Measurements from ENCODE around the gene MYO7A. TPM values are rescaled to one million over a fixed set of nuclear protein-coding genes. Genes with fewer than 3 reads are reported as not detected.

The MYO7A gene
- total RNA-seq, 1 donor: under 0.01 TPM

GRCh38 chr11:77250881-77251640 is 123.0 kb downstream of the MYO7A start:
- Histone ChIP-seq H3K27me3 (ENCODE audit: insufficient read depth, low read length) (no peaks in the 10 kb centered on the region), H3K36me3 (ENCODE audit: insufficient read depth, low read length) (no peaks in the 10 kb centered on the region), H3K4me3 (ENCODE audit: insufficient read depth, low read length) (no peak overlapping the region), H2AFZ (ENCODE audit: low read length) (no peak overlapping the region), H4K20me1 (ENCODE audit: insufficient read depth, low read length) (no peaks in the 10 kb centered on the region), H3K79me2 (ENCODE audit: insufficient read depth, low read length) (no peaks in the 10 kb centered on the region), H3K4me1 (ENCODE audit: insufficient read depth, low read length) (peaks cover 4% of the 10 kb centered on the region), H3K27ac (ENCODE audit: low read depth, low read length) (no peak overlapping the region), H3K9me3 (ENCODE audit: low read depth, low read length) (no peaks in the 10 kb centered on the region), H3K4me2 (ENCODE audit: insufficient read depth, low read length) (peak overlapping the region; percentile 25)
- TF ChIP-seq CTCF (IDR thresholded peaks at IDR 0.05; ENCODE audit: extremely low read depth, low read depth, low read length): no peak
- DNase-seq (ENCODE audit: insufficient read length, low spot score, missing footprints): no peak

- no peaks in the 10 kb centered on the region for H3K79me2 ChIP-seq (ENCODE audit: insufficient read depth, low read length)
- H3K27me3 ChIP-seq (ENCODE audit: insufficient read depth, low read length): no peaks in the 10 kb centered on the region
- no peak overlapping the region for H3K4me3 ChIP-seq (ENCODE audit: insufficient read depth, low read length)
- H3K9me3 ChIP-seq (ENCODE audit: low read depth, low read length): no peaks in the 10 kb centered on the region
- H3K36me3 ChIP-seq (ENCODE audit: insufficient read depth, low read length): no peaks in the 10 kb centered on the region
- H3K4me2 ChIP-seq (ENCODE audit: insufficient read depth, low read length): no peak overlapping the region
- no peaks in the 10 kb centered on the region for H4K20me1 ChIP-seq (ENCODE audit: insufficient read depth, low read length)
- H2AFZ ChIP-seq (ENCODE audit: low read length): no peak overlapping the region
- H3K4me1 ChIP-seq (ENCODE audit: insufficient read depth, low read length): peaks cover 4% of the 10 kb centered on the region
- H3K27ac ChIP-seq (ENCODE audit: low read depth, low read length): no peak overlapping the region
- no peak for TF ChIP-seq CTCF (IDR thresholded peaks at IDR 0.05; ENCODE audit: extremely low read depth, low read depth, low read length)
- no peak for DNase-seq (ENCODE audit: insufficient read length, low spot score, missing footprints)
Measured at GRCh38 chr11:77252555-77253270, 124.7 kb downstream of the MYO7A start.

- Histone ChIP-seq H3K36me3 (ENCODE audit: insufficient read depth, low read length) (no peaks in the 10 kb centered on the region), H3K4me2 (ENCODE audit: insufficient read depth, low read length) (no peak overlapping the region), H3K79me2 (ENCODE audit: insufficient read depth, low read length) (no peaks in the 10 kb centered on the region), H3K4me1 (ENCODE audit: insufficient read depth, low read length) (peaks cover 4% of the 10 kb centered on the region), H3K27ac (ENCODE audit: low read depth, low read length) (no peak overlapping the region), H4K20me1 (ENCODE audit: insufficient read depth, low read length) (no peaks in the 10 kb centered on the region), H3K4me3 (ENCODE audit: insufficient read depth, low read length) (no peak overlapping the region), H3K27me3 (ENCODE audit: insufficient read depth, low read length) (no peaks in the 10 kb centered on the region), H3K9me3 (ENCODE audit: low read depth, low read length) (no peaks in the 10 kb centered on the region), H2AFZ (ENCODE audit: low read length) (no peak overlapping the region)
- DNase-seq (ENCODE audit: insufficient read length, low spot score, missing footprints): no peak
- TF ChIP-seq CTCF (IDR thresholded peaks at IDR 0.05; ENCODE audit: extremely low read depth, low read depth, low read length): no peak
Measured at GRCh38 chr11:77253690-77254089, 125.6 kb downstream of the MYO7A start.

GRCh38 chr11:77259641-77260040 is 131.6 kb downstream of the MYO7A start:
- Histone ChIP-seq H3K9me3 (ENCODE audit: low read depth, low read length) (peaks cover 8% of the 10 kb centered on the region), H3K79me2 (ENCODE audit: insufficient read depth, low read length) (no peaks in the 10 kb centered on the region), H3K27me3 (ENCODE audit: insufficient read depth, low read length) (no peaks in the 10 kb centered on the region), H3K4me3 (ENCODE audit: insufficient read depth, low read length) (no peak overlapping the region), H4K20me1 (ENCODE audit: insufficient read depth, low read length) (no peaks in the 10 kb centered on the region), H3K36me3 (ENCODE audit: insufficient read depth, low read length) (no peaks in the 10 kb centered on the region), H3K4me2 (ENCODE audit: insufficient read depth, low read length) (no peak overlapping the region), H2AFZ (ENCODE audit: low read length) (no peak overlapping the region), H3K4me1 (ENCODE audit: insufficient read depth, low read length) (peaks cover 12% of the 10 kb centered on the region), H3K27ac (ENCODE audit: low read depth, low read length) (no peak overlapping the region)
- no peak for TF ChIP-seq CTCF (IDR thresholded peaks at IDR 0.05; ENCODE audit: extremely low read depth, low read depth, low read length)
- DNase-seq (ENCODE audit: insufficient read length, low spot score, missing footprints): peak; percentile 44
